Measurements from ENCODE around the gene GPR4. TPM values are rescaled to one million over a fixed set of nuclear protein-coding genes. Genes with fewer than 3 reads are reported as not detected.

Gene GPR4
- total RNA-seq, 1 experiment from 2014 or later, result 0.07 TPM

GRCh38 chr19:45613926-45614725 lies 12.1 kb upstream of the GPR4 start:
- Mint-ChIP-seq H3K27me3 (ENCODE audit: low read depth) (no peaks in the 10 kb centered on the region; the same call in 1 of the 2 replicates), H3K4me3 (peak overlapping the region in 1 of 2 experiments; percentile 41; a peak in 2 of 5 replicates), H3K4me1 (peaks cover 5 to 17% of the 10 kb centered on the region in 2 experiments; a peak in 3 of 4 replicates), H3K9me3 (peaks cover 0 to 7% of the 10 kb centered on the region in 2 experiments; a peak in 2 of 5 replicates), H3K36me3 (ENCODE audit: insufficient read depth in 1 of 3, low read depth in 3 of 3) (peaks cover 14 to 47% (median 40%) of the 10 kb centered on the region in 3 experiments), H3K27ac (peak overlapping the region in 1 of 3 experiments; percentile 57; a peak in 2 of 7 replicates)
- Histone ChIP-seq H2BK12ac (ENCODE audit: insufficient read length, low read depth, low read length) (no peak overlapping the region), H3K4me2 (ENCODE audit: insufficient read depth, insufficient read length, low read length) (no peak overlapping the region), H3K79me1 (ENCODE audit: insufficient read depth, low read depth, low read length, poor library complexity, severe bottlenecking) (no peaks in the 10 kb centered on the region), H3K27ac (ENCODE audit: insufficient read length, low read depth, low read length) (no peak overlapping the region), H3T11ph (ENCODE audit: low read length) (no peak overlapping the region), H4K8ac (replicated peaks; ENCODE audit: insufficient read length, low read depth, low read length) (no peak overlapping the region), H2AK5ac (ENCODE audit: insufficient read length, low read length) (no peak overlapping the region), H3K56ac (ENCODE audit: insufficient read length, low read depth, low read length) (no peak overlapping the region), H3K4ac (ENCODE audit: low read depth, low read length) (no peak overlapping the region), H3K79me2 (ENCODE audit: insufficient read depth, low read length) (no peaks in the 10 kb centered on the region), H4K91ac (ENCODE audit: insufficient read length, low read depth, low read length) (no peak overlapping the region), H3K27me3 (ENCODE audit: insufficient read depth, low read length) (no peaks in the 10 kb centered on the region), H2BK120ac (ENCODE audit: low read depth, low read length, poor library complexity, severe bottlenecking) (no peak overlapping the region), H3K14ac (ENCODE audit: insufficient read depth, low read length) (no peak overlapping the region), H3K23me2 (ENCODE audit: insufficient read length, low read depth, low read length, poor library complexity, severe bottlenecking) (peaks cover 6% of the 10 kb centered on the region), H2AFZ (ENCODE audit: low read length) (no peak overlapping the region), H4K20me1 (ENCODE audit: control insufficient read depth, insufficient read depth, insufficient read length) (no peaks in the 10 kb centered on the region), H4K5ac (ENCODE audit: insufficient read length, low read depth, low read length) (no peak overlapping the region), H3K9me3 (ENCODE audit: control insufficient read depth, low read depth, low read length) (no peaks in the 10 kb centered on the region), H3K23ac (ENCODE audit: insufficient read length, low read depth, low read length) (no peak overlapping the region), H2BK5ac (ENCODE audit: insufficient read length, low read length) (no peak overlapping the region), H3K4me1 (ENCODE audit: insufficient read depth, low read length) (no peaks in the 10 kb centered on the region), H3K18ac (ENCODE audit: insufficient read length, low read depth, low read length) (no peak overlapping the region), H2BK15ac (ENCODE audit: low read depth, low read length) (no peak overlapping the region), H2BK20ac (ENCODE audit: low read depth, low read length, poor library complexity, severe bottlenecking) (no peak overlapping the region), H3K9ac (ENCODE audit: extremely low read depth, insufficient read length, low read length) (no peak overlapping the region)
- no peak for DNase-seq
- no CpG with 5 or more reads among the region's 10 CpGs for WGBS (ENCODE audit: extremely low coverage, insufficient read length, low lambda C conversion rate)
- TF ChIP-seq CTCF (conservative IDR thresholded peaks at IDR 0.05), result no peak
